HG03039 (cell line): Measurements from ENCODE around the gene SETMAR.

Experiments
- ATAC-seq: cut with Tn5 transposase; IDR thresholded peaks from one replicate; pipeline ENCODE4 v1.9.1; 2021; ENCODE audit warnings: mild to moderate bottlenecking, moderate library complexity; ENCODE audit not compliant: unreplicated experiment

The SETMAR gene

GRCh38 chr3:4351164-4351855 lies 48.1 kb downstream of the SETMAR start:
- ATAC-seq, result peak; percentile 30

- no peak for ATAC-seq
These were observed 48.7 kb downstream of the SETMAR start for GRCh38 chr3:4351872-4352271.

- no peak for ATAC-seq
These were observed 52.4 kb downstream of the SETMAR start for GRCh38 chr3:4355401-4356219.

- ATAC-seq, result no peak
These were observed 53.0 kb downstream of the SETMAR start for GRCh38 chr3:4356220-4356540.

GRCh38 chr3:4356546-4357410 lies 53.6 kb downstream of the SETMAR start:
- ATAC-seq, result no peak

- ATAC-seq, result no peak
These were observed 55.1 kb downstream of the SETMAR start for GRCh38 chr3:4358273-4358672.

GRCh38 chr3:4359805-4360502 lies 56.8 kb downstream of the SETMAR start:
- no peak for ATAC-seq

- no peak for ATAC-seq
These were observed 57.6 kb downstream of the SETMAR start for GRCh38 chr3:4360817-4361216.

GRCh38 chr3:4362523-4362922 lies 59.4 kb downstream of the SETMAR start:
- ATAC-seq, result no peak
